Measurements from ENCODE around the gene UBE2G2.

Gene UBE2G2

GRCh38 chr21:44727321-44727720 is 74.3 kb downstream of the UBE2G2 start:
- TF ChIP-seq CTCF (IDR thresholded peaks at IDR 0.05) (no peak), ZFX (IDR thresholded peaks at IDR 0.05; ENCODE audit: borderline replicate concordance) (no peak)
- H3K27ac ChIP-seq: no peak overlapping the region

- H3K27ac ChIP-seq: no peak overlapping the region
- no peak for TF ChIP-seq CTCF (IDR thresholded peaks at IDR 0.05)
- TF ChIP-seq ZFX (IDR thresholded peaks at IDR 0.05; ENCODE audit: borderline replicate concordance): no peak
These were observed 74.8 kb downstream of the UBE2G2 start for GRCh38 chr21:44726826-44727225.

- no peak overlapping the region for H3K27ac ChIP-seq
- no peak for TF ChIP-seq ZFX (IDR thresholded peaks at IDR 0.05; ENCODE audit: borderline replicate concordance)
- TF ChIP-seq CTCF (IDR thresholded peaks at IDR 0.05): no peak
These were observed 76.7 kb downstream of the UBE2G2 start for GRCh38 chr21:44724926-44725325.

- no peak overlapping the region for H3K27ac ChIP-seq
- TF ChIP-seq ZFX (IDR thresholded peaks at IDR 0.05; ENCODE audit: borderline replicate concordance): no peak
- no peak for TF ChIP-seq CTCF (IDR thresholded peaks at IDR 0.05)
These were observed 77.4 kb downstream of the UBE2G2 start for GRCh38 chr21:44724196-44724595.

- no peak overlapping the region for H3K27ac ChIP-seq
- TF ChIP-seq CTCF (IDR thresholded peaks at IDR 0.05): no peak
- TF ChIP-seq ZFX (IDR thresholded peaks at IDR 0.05; ENCODE audit: borderline replicate concordance): no peak
These were observed 78.2 kb downstream of the UBE2G2 start for GRCh38 chr21:44723177-44724131.

GRCh38 chr21:44722731-44723130 is 78.9 kb downstream of the UBE2G2 start:
- no peak overlapping the region for H3K27ac ChIP-seq
- no peak for TF ChIP-seq CTCF (IDR thresholded peaks at IDR 0.05)

GRCh38 chr21:44720170-44720569 is 81.5 kb downstream of the UBE2G2 start:
- no peak for TF ChIP-seq CTCF (IDR thresholded peaks at IDR 0.05)
- no peak for TF ChIP-seq ZFX (IDR thresholded peaks at IDR 0.05; ENCODE audit: borderline replicate concordance)
- H3K27ac ChIP-seq: no peak overlapping the region

All from 22Rv1 (cell line).